Suppressor macrophage (primary cell): ENCODE data around the gene LGALS9C.
"Not testable (repeated sequence)": the region's sequence is repeated elsewhere in the genome, so short reads cannot be mapped to it uniquely, and the experiment has no call there.

Experiments used
- DNase-seq, 4 experiments: peaks; one replicate each; pipeline ENCODE4 v3.0.0-alpha.2; 2020 to 2022
- total RNA-seq, 17 experiments: gene quantifications; one replicate each; lab custom pipeline; 2026; ENCODE audit warnings: mixed read lengths in 6 of 17, inconsistent platforms in 3 of 17; lab: John Stamatoyannopoulos, UW

Gene LGALS9C
- total RNA-seq: 0 to 4.3 (median 1.1) reads per million in 17 experiments

DNA sequence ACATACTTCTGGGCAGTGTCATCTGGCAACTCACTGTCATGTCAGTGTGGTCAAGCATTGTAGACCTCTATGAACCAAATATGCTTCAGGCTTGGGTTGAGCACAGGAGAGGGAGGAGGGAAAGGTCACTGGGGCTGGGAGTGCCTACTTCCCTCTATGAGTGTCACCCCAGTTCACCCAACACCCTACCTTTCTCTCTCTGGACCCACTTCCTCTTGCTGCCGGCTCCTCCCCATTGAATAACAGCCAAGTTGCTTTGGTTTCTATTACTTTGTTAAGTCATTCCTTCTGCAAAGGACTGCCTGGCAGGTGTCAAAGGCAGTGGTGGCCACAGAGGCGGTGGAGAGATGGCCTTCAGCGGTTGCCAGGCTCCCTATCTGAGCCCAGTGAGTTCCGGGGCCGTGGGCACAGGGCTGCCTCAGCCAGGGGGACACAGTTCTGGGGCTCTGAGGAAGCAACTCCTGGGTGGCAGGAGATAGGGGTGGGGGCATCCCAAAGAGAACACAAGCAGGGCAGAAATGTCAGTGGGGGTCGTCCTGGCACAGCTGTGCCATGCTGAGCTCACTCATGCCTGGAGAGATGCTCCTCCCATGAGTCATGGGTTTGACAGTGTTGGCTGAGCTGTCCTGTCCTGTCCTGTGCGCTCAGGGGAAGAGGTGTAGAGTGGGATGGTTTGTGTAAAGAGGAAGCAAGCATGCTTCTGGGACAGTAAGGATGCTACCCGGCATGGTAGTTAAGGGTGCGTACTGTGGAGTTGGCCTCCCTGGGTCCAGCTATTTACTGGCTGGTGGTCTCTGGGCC lies at the start of gene LGALS9C:
Gene LGALS9C (plus strand): TSS at position 282 of the 801 bp plus-strand sequence. CDS start 66 bp downstream, at position 348.
- peak; percentile 33 to 84 (median 50) for DNase-seq

DNA sequence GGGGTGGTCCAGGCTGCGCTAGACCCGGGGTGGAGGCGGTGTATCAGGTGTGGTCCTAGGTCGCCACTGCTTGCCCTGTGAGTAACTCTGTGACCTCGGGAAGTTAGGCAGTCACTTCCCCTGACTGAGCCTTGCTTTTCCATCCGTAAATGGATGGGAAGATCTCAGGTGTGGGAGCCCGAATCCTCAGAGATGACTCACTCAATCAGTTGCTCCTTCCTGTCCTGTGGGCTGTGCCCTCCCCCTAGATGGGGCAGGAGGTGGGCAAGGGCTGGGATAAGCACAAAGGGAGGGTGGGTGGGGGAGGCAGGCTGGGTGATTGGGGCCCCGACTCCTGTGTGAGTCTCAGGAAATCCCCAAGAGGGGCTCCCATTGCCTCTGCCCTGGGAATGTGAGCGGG lies 44.4 kb upstream of the LGALS9C start:
- DNase-seq: not testable (repeated sequence)

GRCh38 chr17:18439465-18439870 lies 37.1 kb upstream of the LGALS9C start:
- not testable (repeated sequence) for DNase-seq

DNA sequence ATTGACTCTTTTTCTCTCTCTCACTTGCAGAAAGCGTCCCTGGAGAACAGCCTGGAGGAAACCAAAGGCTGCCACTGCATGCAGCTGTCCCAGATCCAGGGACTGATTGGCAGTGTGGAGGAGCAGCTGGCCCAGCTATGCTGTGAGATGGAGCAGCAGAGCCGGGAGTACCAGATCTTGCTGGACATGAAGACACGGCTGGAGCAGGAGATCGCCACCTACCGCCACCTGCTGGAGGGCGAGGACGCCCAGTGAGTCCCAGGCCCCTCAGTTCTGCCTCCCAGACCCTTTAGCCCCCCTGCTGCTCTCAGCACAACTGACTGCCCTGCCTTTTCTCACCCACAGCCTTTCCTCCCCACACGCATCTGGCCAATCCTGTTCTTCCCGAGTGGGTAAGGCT lies 34.5 kb upstream of the LGALS9C start:
- DNase-seq: not testable (repeated sequence)

GRCh38 chr17:18442532-18442931 lies 34.1 kb upstream of the LGALS9C start:
- DNase-seq: not testable (repeated sequence)

DNA sequence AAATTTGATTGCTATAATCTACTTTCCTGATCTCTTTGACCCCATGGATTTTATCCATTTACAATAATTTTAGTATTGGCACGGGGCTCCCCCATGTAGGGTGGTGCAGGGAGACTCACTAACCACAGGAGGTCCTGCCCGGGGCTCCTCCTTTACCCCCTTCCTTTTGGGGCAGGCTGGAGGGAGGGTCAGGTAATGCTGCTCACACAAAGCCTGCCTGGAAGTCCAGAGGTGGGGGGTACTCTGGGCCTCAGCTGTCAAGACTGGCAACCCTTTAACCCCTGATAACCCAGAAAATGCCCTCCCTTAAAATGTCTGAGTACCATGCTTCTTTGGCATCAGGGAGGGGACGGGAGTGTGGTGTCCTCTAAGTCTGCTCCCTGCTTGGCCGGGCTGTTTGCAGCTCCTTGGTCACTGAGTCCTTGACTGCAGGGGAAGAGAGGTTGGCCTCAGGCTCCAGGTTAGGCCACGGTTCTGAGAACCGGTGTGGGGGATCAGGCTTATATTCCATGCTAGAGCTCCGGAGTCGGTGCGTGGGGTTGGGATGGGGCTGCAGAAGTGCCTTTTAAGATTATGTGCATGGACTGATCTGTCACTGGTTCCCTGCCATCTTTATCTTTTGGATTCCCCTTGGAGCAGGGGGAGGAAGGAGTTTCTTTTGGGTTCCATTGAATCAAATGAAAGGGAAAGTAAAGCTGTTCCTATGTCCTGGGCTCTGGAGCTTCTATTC lies 28.9 kb upstream of the LGALS9C start:
- DNase-seq: not testable (repeated sequence)

GRCh38 chr17:18448311-18448710 lies 28.3 kb upstream of the LGALS9C start:
- DNase-seq: not testable (repeated sequence)

GRCh38 chr17:18449833-18450232 lies 26.8 kb upstream of the LGALS9C start:
- not testable (repeated sequence) for DNase-seq

GRCh38 chr17:18450998-18451397 lies 25.6 kb upstream of the LGALS9C start:
- not testable (repeated sequence) for DNase-seq

- not testable (repeated sequence) for DNase-seq
These were observed 24.6 kb upstream of the LGALS9C start for GRCh38 chr17:18451969-18452368.

GRCh38 chr17:18459035-18459434 lies 17.6 kb upstream of the LGALS9C start:
- DNase-seq: not testable (repeated sequence)

GRCh38 chr17:18463831-18464502 lies 12.6 kb upstream of the LGALS9C start:
- DNase-seq: not testable (repeated sequence)

DNA sequence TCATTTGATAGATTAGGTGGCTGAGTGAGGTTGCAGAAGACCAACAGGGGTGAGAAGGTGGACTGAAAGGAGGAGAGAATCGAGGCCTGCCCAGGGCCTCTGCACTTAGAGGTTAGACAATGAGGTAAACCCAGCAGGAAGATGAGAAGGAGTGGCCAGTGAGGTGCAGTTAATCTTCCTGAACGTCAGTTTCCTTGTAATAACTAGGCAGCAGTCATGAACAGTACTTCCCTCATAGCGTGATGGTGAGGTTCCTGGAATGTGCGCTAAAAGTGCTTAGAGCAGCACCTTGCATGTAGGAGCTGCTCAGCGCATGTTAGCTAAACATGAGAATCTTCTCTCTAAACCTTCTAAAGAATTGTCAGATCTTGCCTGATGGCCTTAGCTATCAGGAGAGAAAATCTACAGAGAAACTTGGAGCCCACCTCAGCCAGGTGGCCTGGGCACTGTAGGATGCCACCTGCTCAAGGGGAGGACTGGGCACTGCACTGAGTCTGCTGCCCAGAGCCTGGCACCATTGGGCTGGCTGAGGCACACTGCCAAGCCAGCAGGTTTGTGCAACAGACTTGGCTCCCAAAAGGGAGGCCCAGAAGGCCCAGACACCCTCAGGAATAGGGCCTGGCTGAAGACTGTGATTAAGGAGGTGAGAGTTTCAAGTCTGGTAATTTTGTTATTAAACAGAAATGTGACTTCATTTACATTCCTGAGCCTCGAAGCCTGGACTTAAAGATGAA lies 10.2 kb upstream of the LGALS9C start:
- DNase-seq: not testable (repeated sequence)

DNA sequence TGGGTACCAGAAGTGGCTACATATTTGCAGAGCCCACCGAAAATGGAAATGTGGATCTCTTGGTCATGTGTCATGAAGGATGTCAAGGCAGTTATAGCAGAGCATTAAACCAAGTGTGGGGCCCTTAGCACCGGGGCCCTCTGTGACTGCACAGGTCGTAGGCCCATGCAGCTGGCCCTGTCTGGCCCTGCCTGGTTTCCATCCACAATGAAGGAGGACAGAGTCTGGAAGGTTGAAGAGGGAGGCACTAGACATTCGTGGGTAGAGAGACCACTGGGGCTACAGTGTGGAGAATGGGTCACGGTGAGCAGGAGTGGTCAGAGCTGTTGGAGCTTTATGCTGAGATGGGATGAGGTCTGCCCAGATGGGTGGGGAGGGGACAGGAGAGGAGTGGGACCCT lies 9.6 kb upstream of the LGALS9C start:
- not testable (repeated sequence) for DNase-seq

- DNase-seq: not testable (repeated sequence)
These were observed 8.0 kb upstream of the LGALS9C start for GRCh38 chr17:18468472-18469171.

- not testable (repeated sequence) for DNase-seq
These were observed 6.8 kb upstream of the LGALS9C start for GRCh38 chr17:18469837-18470236.

DNA sequence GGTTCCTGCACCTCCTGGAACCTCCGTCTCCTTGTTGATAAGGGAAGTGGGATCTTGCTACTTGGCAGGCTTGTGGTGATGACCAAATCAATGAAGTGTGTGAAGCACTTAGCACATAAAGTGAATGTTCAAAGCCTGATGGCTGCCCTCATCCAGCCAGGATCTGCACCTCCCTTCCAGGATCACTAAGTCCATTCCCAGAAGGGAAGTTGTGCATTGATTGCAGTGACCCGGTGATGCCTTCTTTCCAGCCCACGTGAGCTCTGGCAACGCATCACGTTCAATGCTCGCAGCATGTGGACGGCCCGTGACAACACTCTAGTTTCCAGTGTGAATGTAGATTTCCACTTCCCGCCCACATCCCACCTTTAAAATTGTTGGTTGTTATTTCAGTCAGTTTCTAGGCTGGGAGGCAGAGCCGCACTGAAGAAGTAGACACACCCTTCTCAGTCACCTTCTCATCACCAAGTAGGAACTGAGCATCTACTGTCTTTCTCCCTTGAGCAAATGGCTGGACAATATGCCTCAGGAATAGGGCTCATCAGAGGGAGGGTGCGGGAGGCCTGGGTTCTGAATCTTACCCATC lies 6.2 kb upstream of the LGALS9C start:
- DNase-seq: not testable (repeated sequence)

GRCh38 chr17:18473967-18474366 lies 2.6 kb upstream of the LGALS9C start:
- not testable (repeated sequence) for DNase-seq

GRCh38 chr17:18474754-18475153 lies 1.8 kb upstream of the LGALS9C start:
- peak in 1 of 4 experiments; percentile 8 for DNase-seq

DNA sequence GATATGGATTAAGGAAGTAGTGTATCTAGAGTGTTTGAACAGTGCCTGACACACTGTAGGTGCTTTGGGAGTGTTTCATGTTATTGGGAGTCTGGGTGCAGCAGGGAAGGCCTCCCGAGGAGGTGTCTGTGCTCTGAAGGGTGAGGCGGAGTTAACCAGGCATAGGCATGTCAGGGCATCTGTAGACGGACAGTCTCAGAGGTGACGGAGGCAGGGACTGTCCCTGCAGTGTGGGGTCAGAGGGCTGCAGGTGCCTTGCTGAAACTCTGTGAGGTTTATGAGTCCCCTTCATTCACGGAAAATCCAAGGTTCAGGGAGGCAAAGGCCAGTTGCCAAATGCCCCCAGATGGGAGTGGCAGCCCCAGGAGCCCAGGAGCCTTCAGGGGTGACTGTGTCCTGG lies 778 bp downstream of the LGALS9C start:
- not testable (repeated sequence) for DNase-seq

- peak in 1 of 4 experiments; percentile 1 for DNase-seq
These were observed 1.8 kb downstream of the LGALS9C start for GRCh38 chr17:18478362-18478761.
